HG02759 (cell line): Measurements from ENCODE around the gene ABHD4.
"Not testable (repeated sequence)": the region's sequence is repeated elsewhere in the genome, so short reads cannot be mapped to it uniquely, and the experiment has no call there.

Experiments used
- ATAC-seq: cut with Tn5 transposase; IDR thresholded peaks from one replicate; pipeline ENCODE4 v1.9.1; 2021; ENCODE audit warnings: mild to moderate bottlenecking, moderate library complexity; ENCODE audit not compliant: unreplicated experiment

The ABHD4 gene

GRCh38 chr14:22622255-22622654, 24.2 kb downstream of the ABHD4 start:
- ATAC-seq = no peak

DNA sequence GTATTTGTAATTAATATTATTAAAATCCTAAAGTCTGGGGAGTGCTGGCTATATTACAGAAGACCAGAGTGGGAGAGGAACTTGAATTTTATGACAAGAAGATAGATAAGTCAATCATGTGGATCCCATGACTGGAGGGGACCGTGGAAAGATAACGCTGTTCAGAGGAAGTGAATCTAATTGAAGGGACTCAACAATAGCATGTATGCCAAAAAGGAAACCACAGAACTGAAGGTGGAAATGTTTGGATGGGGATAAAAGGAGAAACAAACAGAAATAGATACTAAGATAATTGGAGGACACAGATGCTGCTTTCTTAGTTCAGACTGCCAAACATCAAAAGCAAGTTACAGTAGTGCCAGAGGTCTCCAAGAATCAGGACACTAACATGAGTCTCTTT, 24.9 kb downstream of the ABHD4 start:
- no peak for ATAC-seq

- ATAC-seq = no peak
Measured at GRCh38 chr14:22626590-22626989, 28.5 kb downstream of the ABHD4 start.

DNA sequence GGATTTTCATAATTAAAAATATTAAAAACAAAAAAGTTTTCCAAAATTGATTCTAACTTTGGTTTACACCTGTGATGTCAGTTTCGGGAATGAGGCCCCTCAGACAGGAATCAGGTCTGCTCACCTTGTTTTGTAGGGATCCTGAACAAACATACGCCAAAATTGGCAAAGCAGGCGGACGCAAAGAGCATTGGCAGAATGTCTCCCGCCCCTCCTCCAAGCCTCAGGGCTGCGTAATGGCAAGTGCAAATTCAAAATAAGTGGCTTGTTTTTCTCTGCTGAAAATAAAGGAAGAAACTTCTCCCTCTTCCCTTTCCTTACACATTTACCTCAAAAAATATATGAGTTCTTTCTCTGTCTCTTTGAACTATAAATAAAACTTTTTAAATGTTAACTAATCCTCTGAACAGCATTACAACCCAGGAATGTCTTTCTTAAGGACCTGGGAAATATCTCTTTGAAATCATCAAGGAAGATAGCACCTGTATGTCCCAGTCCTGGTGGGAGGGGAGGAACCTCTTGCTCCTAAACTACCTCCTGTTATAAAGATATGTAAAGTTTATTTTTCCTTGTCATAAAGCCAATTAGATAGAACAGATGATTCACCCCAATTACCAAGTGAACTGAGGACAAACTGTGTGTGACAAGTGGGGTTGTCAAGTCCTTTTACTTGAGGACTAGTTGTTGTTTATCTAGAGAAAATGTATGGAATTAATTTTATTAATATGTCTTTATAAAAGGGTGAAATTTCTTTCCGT, 29.6 kb downstream of the ABHD4 start:
- no peak for ATAC-seq

DNA sequence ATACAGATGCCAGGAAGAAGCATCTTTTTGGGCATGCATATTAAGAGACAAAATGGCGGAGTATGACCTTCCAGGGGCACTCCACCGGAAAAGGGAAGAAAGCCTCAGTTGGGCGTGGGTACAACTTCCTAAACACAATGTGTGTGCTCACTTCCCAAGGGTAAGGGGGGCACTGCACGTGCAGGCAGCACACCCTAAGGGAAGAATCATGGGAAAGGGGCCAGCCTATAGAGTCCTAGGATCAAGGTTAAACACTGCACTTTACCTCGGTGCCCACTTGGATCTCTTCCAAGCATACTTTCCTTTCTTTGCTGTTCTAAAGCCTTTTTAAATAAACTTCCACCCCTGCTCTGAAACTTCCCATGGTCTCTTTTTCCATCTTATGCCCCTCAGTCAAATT, 31.3 kb downstream of the ABHD4 start:
- no peak for ATAC-seq

- no peak for ATAC-seq
Measured at GRCh38 chr14:22630066-22630465, 32.0 kb downstream of the ABHD4 start.

GRCh38 chr14:22630486-22630885, 32.4 kb downstream of the ABHD4 start:
- ATAC-seq = no peak

DNA sequence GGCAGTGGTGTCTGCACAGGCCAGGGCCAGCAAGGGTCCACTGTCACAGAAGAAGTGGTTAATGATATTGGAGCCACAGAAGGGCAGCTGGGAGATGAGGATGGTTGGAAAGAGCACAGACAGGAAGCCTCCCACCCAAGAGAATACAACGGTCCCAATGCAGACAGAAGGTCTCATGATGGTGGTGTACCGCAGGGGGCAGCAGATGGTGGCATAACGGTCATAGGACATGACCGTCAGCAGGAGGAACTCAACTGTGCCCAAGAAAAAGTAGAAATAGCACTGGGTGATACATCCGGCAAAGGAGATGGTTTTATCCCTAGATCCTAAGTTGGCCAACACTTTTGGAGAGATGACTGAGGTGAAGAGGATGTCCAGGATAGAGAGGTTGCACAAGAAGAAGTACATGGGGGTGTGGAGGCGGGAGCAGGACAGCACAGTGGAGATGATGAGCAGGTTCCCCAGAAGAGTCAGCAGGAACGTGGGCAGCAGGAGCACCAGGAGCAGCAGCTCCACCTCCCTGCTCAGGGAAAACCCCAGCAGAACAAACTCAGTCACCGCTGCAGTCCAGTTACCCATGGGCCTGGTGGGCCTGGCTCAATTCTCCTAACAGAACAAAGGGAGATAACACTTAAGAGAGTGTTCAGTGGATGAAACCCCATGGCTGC, 36.3 kb downstream of the ABHD4 start:
- ATAC-seq = no peak

DNA sequence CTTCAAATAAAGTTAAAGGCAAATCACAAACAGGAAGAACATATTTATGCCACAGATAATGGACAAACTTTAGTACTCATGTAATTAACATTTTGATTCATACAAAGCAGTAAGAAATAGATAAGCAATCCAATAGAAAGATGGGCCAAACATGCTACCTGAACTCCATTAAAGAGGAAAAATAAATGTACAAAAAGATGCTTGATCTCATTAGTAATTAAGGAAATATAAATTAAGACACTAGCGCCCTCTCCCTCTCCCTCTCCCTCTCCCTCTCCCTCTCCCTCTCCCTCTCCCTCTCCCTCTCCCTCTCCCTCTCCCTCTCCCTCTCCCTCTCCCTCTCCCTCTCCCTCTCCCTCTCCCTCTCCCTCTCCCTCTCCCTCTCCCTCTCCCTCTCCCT, 37.9 kb downstream of the ABHD4 start:
- ATAC-seq = not testable (repeated sequence)

GRCh38 chr14:22640192-22640591, 42.1 kb downstream of the ABHD4 start:
- no peak for ATAC-seq

DNA sequence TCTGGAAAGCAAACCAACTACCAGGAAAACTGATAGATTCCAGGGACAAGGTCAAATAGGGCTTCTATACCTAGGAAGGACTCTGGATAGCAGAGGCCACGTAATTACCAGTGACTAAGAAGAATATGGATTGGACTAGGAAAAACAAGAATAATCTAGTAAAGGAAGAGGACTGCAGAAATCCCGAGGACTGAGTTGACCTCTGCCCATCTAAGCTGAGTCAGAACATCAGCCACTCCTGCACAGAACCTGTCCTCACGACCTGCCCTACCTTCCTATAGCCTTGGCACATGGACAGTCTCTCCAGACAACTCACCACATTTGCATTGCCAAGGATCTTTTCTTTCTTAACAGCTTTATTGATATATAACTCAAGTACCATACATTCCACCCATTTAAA, 43.7 kb downstream of the ABHD4 start:
- ATAC-seq = no peak

GRCh38 chr14:22644305-22644635, 46.2 kb downstream of the ABHD4 start, which contains the start of gene OR6J1:
TSS of gene OR6J1 (minus strand) at chr14:22644352. CDS start at chr14:22634811, 9,541 bp downstream.
- ATAC-seq = no peak

GRCh38 chr14:22646570-22647254, 48.6 kb downstream of the ABHD4 start:
- no peak for ATAC-seq

DNA sequence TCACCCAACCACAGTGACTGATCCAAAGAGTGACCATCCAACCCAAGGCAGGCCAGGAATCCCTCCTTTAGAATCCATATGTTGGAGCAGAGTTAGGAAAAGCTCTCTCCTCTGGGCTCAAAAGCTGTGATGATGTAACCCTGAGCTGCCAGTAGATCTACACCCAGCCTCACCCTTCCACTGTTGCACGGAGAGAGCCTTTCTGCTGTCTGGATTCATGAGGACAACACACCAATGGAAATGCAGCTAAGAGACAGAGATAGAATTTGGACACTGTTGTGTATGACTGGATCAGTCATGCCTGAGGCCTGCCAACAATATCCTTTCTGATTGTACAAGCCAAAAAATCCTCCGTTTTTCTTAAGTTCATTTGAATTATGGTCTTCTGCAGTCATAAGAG, 50.4 kb downstream of the ABHD4 start:
- ATAC-seq = no peak

DNA sequence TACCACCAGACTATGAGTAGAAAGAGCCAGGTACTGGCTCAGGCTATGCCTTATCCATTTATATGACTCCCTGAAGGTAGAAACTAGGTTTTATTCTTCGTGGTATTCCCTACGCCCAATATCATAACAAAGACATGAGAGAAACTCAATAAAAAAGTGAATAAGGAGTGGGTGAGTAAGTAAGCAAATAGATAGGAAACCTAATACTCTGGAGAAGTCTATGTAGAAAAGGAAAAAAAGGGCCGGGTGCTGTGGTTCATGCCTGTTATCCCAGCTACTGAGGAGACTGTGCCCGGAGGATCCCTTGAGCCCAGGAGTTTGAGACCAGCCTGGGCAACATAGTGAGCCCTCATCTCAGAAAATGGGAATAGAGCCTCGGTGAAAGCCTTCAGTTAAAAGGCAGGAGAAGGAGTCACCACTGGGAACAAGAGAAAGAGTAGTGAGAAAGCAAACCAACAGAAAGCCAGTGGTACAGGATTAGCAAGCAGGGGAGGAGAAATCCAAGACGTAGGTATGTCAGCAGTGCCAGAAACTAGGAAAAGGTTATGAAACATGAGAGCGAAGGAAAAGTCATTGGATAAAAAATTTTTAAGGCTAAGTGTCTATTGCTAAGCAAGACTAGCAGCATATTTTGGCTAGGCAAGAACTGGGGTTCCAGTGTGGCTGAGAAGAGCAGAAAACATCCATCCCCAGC, 52.1 kb downstream of the ABHD4 start:
- ATAC-seq = no peak

DNA sequence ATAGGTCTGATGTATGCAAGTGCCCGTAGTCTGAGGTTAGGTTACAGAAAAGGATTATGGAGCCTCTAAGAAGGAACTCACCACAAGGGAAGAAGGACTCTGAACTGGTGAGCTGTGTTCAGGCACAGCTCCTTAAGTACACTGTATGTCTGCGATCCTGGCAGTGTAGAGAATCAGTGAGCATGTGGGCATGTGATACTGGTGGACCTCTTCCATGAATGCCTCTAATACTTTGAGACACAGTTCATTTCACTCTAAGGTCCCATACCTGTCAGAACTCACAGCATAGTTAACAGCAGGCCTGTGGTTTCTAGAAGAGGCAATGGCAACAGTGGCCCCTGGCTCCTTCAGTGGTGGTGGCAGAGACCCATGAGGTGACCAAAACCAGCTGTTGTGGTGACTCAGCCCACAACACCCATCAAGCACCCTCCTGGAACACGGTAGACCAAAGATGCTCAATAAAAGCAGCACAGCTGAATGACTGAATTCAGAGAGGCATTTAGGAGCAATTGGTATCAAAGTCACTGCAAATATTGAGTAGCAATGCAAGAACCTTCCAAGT, 52.9 kb downstream of the ABHD4 start:
- peak; percentile 75 for ATAC-seq

DNA sequence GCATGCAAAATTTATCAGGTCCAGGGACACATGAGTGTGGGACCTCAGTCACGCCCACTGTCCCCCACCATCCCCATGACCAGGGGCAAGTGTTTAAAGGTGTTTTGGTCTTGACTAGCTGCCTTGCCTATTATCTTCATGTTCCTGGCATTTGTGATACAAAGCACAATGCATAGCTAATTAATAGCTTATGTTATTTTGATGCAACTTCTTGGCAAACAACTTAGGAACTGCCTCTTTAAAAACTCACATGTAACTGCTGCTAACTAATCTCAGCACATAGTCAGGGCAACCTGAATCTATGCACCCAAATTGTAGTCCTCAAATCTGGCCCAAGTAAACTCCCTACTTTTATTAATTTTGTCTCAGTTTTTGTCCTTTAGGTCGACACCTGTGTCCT, 53.5 kb downstream of the ABHD4 start:
- ATAC-seq = no peak

DNA sequence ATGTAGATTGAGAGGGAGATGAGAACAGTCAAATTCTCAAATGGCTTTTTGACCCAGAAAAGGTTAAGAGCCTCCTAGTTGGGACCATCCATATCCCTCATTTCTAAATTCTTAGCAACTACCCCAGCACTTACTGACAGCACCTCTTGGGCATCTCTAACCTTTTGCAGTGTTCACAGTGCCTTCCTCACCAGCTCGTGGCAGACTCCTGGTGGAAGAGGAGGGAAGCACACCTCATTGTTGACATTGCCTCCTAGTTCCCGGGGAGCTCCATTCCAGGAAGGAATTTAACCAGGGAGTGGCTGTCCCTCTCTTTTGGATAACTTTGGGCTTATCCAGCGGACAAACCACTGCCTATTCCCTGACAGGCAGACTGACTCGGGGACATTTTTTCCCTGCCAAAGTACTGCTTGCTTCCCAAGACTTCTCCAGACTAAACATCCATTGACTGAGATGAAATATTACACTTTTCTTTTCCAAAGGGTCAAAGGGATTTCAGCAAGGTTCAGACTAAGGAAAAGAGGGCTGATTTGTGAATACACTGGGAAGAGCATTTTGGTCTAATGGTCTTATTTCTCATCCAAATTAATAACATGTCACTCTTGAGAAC, 55.0 kb downstream of the ABHD4 start:
- ATAC-seq = no peak

GRCh38 chr14:22656226-22656625, 58.1 kb downstream of the ABHD4 start:
- no peak for ATAC-seq

DNA sequence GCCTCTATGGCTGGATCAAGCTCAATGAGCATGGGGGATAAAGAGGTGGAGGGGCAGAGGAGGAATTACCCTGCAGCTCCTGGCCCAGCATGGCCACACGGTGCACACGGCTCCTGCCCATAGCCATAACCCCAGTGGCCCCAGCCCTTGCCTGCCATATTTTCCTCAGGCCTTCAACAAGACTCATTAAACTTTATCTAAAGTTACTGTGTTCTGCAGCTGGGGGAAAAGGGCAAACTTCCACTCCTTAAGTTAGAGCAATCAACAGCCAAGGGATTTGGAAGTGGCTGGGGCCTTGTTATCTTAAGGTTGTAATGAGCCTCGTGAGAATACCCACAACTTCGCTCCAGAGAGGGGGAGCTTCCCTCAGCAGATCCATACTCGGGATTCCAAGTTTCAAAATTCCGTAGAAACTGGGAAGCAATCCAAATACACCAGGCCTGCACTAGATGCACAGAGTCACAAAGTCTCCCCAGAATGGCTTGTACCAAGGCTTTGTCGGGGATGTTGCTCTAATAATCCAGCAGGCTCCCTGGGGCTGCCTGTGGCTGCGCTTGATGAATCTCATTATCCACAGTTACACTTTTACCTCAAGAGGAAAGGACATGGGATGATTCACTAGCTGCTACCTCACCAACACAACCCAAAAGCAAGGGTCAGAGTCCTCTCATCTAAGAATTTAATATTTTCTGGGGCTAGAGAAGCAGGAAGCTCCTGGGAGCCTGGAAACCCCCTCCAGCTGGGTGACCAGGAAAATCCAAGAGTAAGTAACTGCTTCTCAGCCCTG, 59.0 kb downstream of the ABHD4 start:
- no peak for ATAC-seq
